Fibroblast of peridontal ligament (primary cell): ENCODE measurements around the gene TUT4.

Source experiments
- DNase-seq: peaks from one replicate; pipeline ENCODE4 v3.0.0-alpha.2; 2010; ENCODE audit errors: extremely low read depth

TUT4 gene

DNA sequence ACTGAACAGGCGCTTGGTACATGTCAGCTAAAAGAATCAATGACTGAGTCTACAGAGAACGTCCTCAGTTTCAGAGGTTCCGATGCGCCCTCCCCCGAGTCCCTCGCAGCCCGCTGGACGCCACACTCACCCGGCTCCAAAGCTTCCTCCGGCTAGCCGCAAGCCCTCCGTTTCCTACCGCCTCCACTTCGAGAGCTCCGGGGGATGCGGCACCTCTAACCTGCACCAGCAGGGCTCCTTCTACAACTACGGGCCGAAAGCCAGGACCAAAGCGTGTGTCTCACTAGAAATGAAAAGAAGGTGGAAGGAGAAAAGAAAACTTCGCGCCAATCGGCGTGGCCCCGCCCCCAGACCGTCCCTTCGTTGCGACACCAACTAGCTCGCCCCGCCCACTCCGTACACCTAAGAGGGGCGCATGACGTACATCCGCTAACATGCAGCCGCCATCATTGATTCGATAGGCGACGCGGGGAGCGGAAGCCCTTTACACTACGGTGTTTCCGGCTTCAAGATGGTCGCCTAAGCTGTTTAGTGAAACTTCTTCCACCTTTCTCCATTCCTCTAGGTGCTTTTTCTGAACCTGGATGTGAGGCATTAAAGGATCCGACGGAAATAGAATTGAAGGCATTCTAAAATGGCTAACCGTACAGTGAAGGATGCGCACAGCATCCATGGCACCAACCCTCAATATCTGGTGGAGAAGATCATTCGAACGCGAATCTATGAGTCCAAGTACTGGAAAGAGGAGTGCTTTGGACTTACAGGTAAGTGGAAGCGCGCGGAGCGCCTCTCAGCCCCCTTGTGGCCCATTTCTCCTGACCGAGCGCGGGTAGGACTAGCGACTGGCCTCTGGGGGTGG is 148.5 kb downstream of the TUT4 start, which contains the start of the genes ORC1 and PRPF38A:
Gene ORC1 (minus strand): TSS at position 308 of the 859 bp plus-strand sequence. CDS start 2,200 bp downstream, outside the sequence.
Gene PRPF38A (plus strand): TSS at position 487 of the 859 bp plus-strand sequence. CDS start 148 bp downstream, at position 635.
- DNase-seq = peak; percentile 96

GRCh38 chr1:52403566-52404115 is 149.3 kb downstream of the TUT4 start:
- DNase-seq = peak; percentile 73

GRCh38 chr1:52402860-52403240 is 150.0 kb downstream of the TUT4 start:
- no peak for DNase-seq

DNA sequence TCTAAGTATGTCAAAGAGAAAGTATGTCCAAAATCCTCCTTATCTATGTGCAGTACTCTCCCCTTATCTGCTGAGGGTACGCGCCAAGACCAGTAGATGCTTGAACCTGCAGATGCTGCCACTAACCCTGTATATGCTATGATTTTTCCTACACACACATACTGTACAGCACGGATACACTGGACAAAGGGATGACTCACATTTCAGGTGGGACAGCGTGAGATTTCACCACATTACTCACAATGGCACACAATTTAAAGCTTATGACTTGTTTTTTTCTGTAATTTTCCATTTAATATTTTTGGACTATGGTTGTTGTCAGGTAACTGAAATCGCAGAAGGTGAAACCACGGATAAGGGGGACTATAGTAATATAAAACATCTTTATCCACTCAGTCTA is 152.8 kb downstream of the TUT4 start:
- DNase-seq = no peak

DNA sequence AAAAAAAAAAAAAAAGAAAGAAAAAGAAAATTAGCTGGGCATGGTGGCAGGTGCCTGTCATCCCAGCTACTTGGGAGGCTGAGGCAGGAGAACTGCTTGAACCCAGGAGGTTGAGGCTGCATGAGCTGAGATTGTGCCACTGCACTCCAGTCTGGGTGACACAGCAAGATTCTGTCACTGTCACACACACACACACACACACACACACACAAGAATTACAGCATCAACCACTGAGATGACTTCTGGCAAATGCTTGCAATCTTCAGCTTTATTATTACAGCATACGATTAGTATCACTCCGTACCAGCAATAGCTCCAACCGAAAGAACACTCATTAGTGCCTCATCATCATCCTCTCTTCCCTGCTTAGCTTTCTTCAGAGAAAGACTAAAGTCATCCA is 153.3 kb downstream of the TUT4 start:
- no peak for DNase-seq

DNA sequence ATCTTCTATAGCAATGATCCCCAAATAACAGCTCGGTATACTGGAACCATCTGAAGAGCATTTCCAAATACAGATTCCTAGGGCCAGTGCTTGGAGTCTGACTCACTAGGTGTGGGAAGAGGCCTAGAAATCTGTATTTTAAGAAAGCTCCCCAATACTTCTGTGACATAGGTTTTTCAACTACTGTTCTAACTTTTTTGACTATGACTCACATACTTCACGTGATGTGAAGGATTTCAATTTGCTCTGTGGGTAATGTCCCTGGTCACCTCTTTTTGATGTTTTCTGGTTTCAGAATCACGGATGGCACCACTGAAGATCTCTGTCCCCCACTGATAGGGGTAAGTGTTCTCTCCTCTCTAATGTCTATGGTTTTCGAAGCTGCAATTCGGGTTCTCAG is 159.7 kb downstream of the TUT4 start:
- DNase-seq = no peak

GRCh38 chr1:52386458-52386857 is 166.4 kb downstream of the TUT4 start:
- DNase-seq = no peak

GRCh38 chr1:52385376-52385775 is 167.5 kb downstream of the TUT4 start:
- DNase-seq = no peak
